Measurements from ENCODE around the gene ITGA1.
"Not testable (repeated sequence)": the region's sequence is repeated elsewhere in the genome, so short reads cannot be mapped to it uniquely, and the experiment has no call there.

The ITGA1 gene

GRCh38 chr5:52846182-52846842, 58.6 kb downstream of the ITGA1 start:
- H4K8ac ChIP-seq (ENCODE audit: low read depth, low read length): no peak overlapping the region
- H3K9me3 ChIP-seq (replicated peaks in 1 of 2; ENCODE audit: control insufficient read depth in 2 of 2, insufficient read depth in 1 of 2, low read depth in 1 of 2, low read length in 2 of 2): no peaks in the 10 kb centered on the region
- H3K27me3 ChIP-seq (ENCODE audit: control insufficient read depth in 3 of 3, insufficient read depth in 3 of 3, low read depth in 1 of 3, low read length in 3 of 3): no peaks in the 10 kb centered on the region
- no peak overlapping the region for H2BK12ac ChIP-seq (ENCODE audit: low read length)
- H2BK5ac ChIP-seq (ENCODE audit: low read length): no peak overlapping the region
- no peak overlapping the region for H2BK120ac ChIP-seq (ENCODE audit: low read depth, low read length)
- no peak overlapping the region for H2AK5ac ChIP-seq (ENCODE audit: low read depth, low read length)
- H3K4me2 ChIP-seq (ENCODE audit: insufficient read depth, low read length, poor library complexity, severe bottlenecking): no peak overlapping the region
- H3K27ac ChIP-seq (replicated peaks; ENCODE audit: low read length): no peak overlapping the region
- H3K9ac ChIP-seq (ENCODE audit: low read depth, low read length, poor library complexity): no peak overlapping the region
- H3K36me3 ChIP-seq (replicated peaks in 1 of 2; ENCODE audit: control insufficient read depth in 2 of 2, insufficient read depth in 2 of 2, low read length in 2 of 2): no peaks in the 10 kb centered on the region
- H3K79me1 ChIP-seq (ENCODE audit: low read depth, low read length): no peaks in the 10 kb centered on the region
- no CpG with 5 or more reads among the region's 6 CpGs for WGBS, 2 donors (ENCODE audit: extremely low coverage in 2 of 2, insufficient read length in 2 of 2, insufficient replicate concordance in 1 of 2)
- no peak overlapping the region for H2BK15ac ChIP-seq (ENCODE audit: low read length)
- no peak overlapping the region for H3K4me3 ChIP-seq (ENCODE audit: low read length in 2 of 2)
- H3K14ac ChIP-seq (ENCODE audit: low read length): no peak overlapping the region
- peaks cover 0 to 3% of the 10 kb centered on the region in 2 donors for H3K4me1 ChIP-seq (ENCODE audit: control insufficient read depth in 2 of 2, insufficient read depth in 1 of 2, low read depth in 1 of 2, low read length in 2 of 2)
- no peak overlapping the region for H4K91ac ChIP-seq (ENCODE audit: low read depth, low read length, poor library complexity)
- no peak overlapping the region for H3K18ac ChIP-seq (ENCODE audit: low read length)
- H3K23ac ChIP-seq (ENCODE audit: low read depth, low read length, poor library complexity): no peak overlapping the region
- no peak overlapping the region for H2AFZ ChIP-seq (ENCODE audit: low read length)
- no peak overlapping the region for H3K4ac ChIP-seq (ENCODE audit: low read length)
- DNase-seq (ENCODE audit: low spot score): no peak

GRCh38 chr5:52848688-52849087, 61.0 kb downstream of the ITGA1 start:
- H3K27me3 ChIP-seq (ENCODE audit: control insufficient read depth in 3 of 3, insufficient read depth in 3 of 3, low read depth in 1 of 3, low read length in 3 of 3); H4K91ac ChIP-seq (ENCODE audit: low read depth, low read length, poor library complexity); H3K14ac ChIP-seq (ENCODE audit: low read length); H2BK5ac ChIP-seq (ENCODE audit: low read length); H3K36me3 ChIP-seq (replicated peaks in 1 of 2; ENCODE audit: control insufficient read depth in 2 of 2, insufficient read depth in 2 of 2, low read length in 2 of 2); H4K8ac ChIP-seq (ENCODE audit: low read depth, low read length); H2BK15ac ChIP-seq (ENCODE audit: low read length); H3K23ac ChIP-seq (ENCODE audit: low read depth, low read length, poor library complexity); H2BK12ac ChIP-seq (ENCODE audit: low read length); H3K4me2 ChIP-seq (ENCODE audit: insufficient read depth, low read length, poor library complexity, severe bottlenecking); H3K9ac ChIP-seq (ENCODE audit: low read depth, low read length, poor library complexity); H3K9me3 ChIP-seq (replicated peaks in 1 of 2; ENCODE audit: control insufficient read depth in 2 of 2, insufficient read depth in 1 of 2, low read depth in 1 of 2, low read length in 2 of 2); DNase-seq (ENCODE audit: low spot score); H2AK5ac ChIP-seq (ENCODE audit: low read depth, low read length); H2BK120ac ChIP-seq (ENCODE audit: low read depth, low read length); H3K18ac ChIP-seq (ENCODE audit: low read length); H3K4me3 ChIP-seq (ENCODE audit: low read length in 2 of 2); H3K79me1 ChIP-seq (ENCODE audit: low read depth, low read length); H3K4me1 ChIP-seq (ENCODE audit: control insufficient read depth in 2 of 2, insufficient read depth in 1 of 2, low read depth in 1 of 2, low read length in 2 of 2); H2AFZ ChIP-seq (ENCODE audit: low read length); H3K4ac ChIP-seq (ENCODE audit: low read length); H3K27ac ChIP-seq (replicated peaks; ENCODE audit: low read length): not testable (repeated sequence)
- WGBS, 2 donors (ENCODE audit: extremely low coverage in 2 of 2, insufficient read length in 2 of 2, insufficient replicate concordance in 1 of 2): no CpG with 5 or more reads among the region's 5 CpGs

- no peak overlapping the region for H2BK12ac ChIP-seq (ENCODE audit: low read length)
- H3K4me3 ChIP-seq (ENCODE audit: low read length in 2 of 2): no peak overlapping the region
- no peak overlapping the region for H3K4ac ChIP-seq (ENCODE audit: low read length)
- H2AFZ ChIP-seq (ENCODE audit: low read length): no peak overlapping the region
- peaks cover 0 to 3% of the 10 kb centered on the region in 2 donors for H3K4me1 ChIP-seq (ENCODE audit: control insufficient read depth in 2 of 2, insufficient read depth in 1 of 2, low read depth in 1 of 2, low read length in 2 of 2)
- no peaks in the 10 kb centered on the region for H3K27me3 ChIP-seq (ENCODE audit: control insufficient read depth in 3 of 3, insufficient read depth in 3 of 3, low read depth in 1 of 3, low read length in 3 of 3)
- no peak overlapping the region for H2BK15ac ChIP-seq (ENCODE audit: low read length)
- H3K27ac ChIP-seq (replicated peaks; ENCODE audit: low read length): no peak overlapping the region
- no CpG with 5 or more reads among the region's 3 CpGs for WGBS, 2 donors (ENCODE audit: extremely low coverage in 2 of 2, insufficient read length in 2 of 2, insufficient replicate concordance in 1 of 2)
- DNase-seq (ENCODE audit: low spot score): no peak
- H3K14ac ChIP-seq (ENCODE audit: low read length): no peak overlapping the region
- no peak overlapping the region for H3K23ac ChIP-seq (ENCODE audit: low read depth, low read length, poor library complexity)
- no peak overlapping the region for H3K18ac ChIP-seq (ENCODE audit: low read length)
- no peaks in the 10 kb centered on the region for H3K36me3 ChIP-seq (replicated peaks in 1 of 2; ENCODE audit: control insufficient read depth in 2 of 2, insufficient read depth in 2 of 2, low read length in 2 of 2)
- no peaks in the 10 kb centered on the region for H3K79me1 ChIP-seq (ENCODE audit: low read depth, low read length)
- H4K8ac ChIP-seq (ENCODE audit: low read depth, low read length): no peak overlapping the region
- H3K4me2 ChIP-seq (ENCODE audit: insufficient read depth, low read length, poor library complexity, severe bottlenecking): no peak overlapping the region
- no peaks in the 10 kb centered on the region for H3K9me3 ChIP-seq (replicated peaks in 1 of 2; ENCODE audit: control insufficient read depth in 2 of 2, insufficient read depth in 1 of 2, low read depth in 1 of 2, low read length in 2 of 2)
- H2BK120ac ChIP-seq (ENCODE audit: low read depth, low read length): no peak overlapping the region
- no peak overlapping the region for H2BK5ac ChIP-seq (ENCODE audit: low read length)
- H3K9ac ChIP-seq (ENCODE audit: low read depth, low read length, poor library complexity): no peak overlapping the region
- no peak overlapping the region for H4K91ac ChIP-seq (ENCODE audit: low read depth, low read length, poor library complexity)
- H2AK5ac ChIP-seq (ENCODE audit: low read depth, low read length): no peak overlapping the region
Measured at GRCh38 chr5:52849544-52849943, 61.8 kb downstream of the ITGA1 start.

- no peaks in the 10 kb centered on the region for H3K36me3 ChIP-seq (replicated peaks in 1 of 2; ENCODE audit: control insufficient read depth in 2 of 2, insufficient read depth in 2 of 2, low read length in 2 of 2)
- H3K4me2 ChIP-seq (ENCODE audit: insufficient read depth, low read length, poor library complexity, severe bottlenecking): no peak overlapping the region
- H4K8ac ChIP-seq (ENCODE audit: low read depth, low read length): no peak overlapping the region
- H3K79me1 ChIP-seq (ENCODE audit: low read depth, low read length): no peaks in the 10 kb centered on the region
- no peak overlapping the region for H2AFZ ChIP-seq (ENCODE audit: low read length)
- H2BK5ac ChIP-seq (ENCODE audit: low read length): no peak overlapping the region
- H2BK12ac ChIP-seq (ENCODE audit: low read length): no peak overlapping the region
- no peak overlapping the region for H3K14ac ChIP-seq (ENCODE audit: low read length)
- H3K4me3 ChIP-seq (ENCODE audit: low read length in 2 of 2): no peak overlapping the region
- no peak overlapping the region for H3K9ac ChIP-seq (ENCODE audit: low read depth, low read length, poor library complexity)
- no peak overlapping the region for H3K27ac ChIP-seq (replicated peaks; ENCODE audit: low read length)
- H3K18ac ChIP-seq (ENCODE audit: low read length): no peak overlapping the region
- no peaks in the 10 kb centered on the region for H3K9me3 ChIP-seq (replicated peaks in 1 of 2; ENCODE audit: control insufficient read depth in 2 of 2, insufficient read depth in 1 of 2, low read depth in 1 of 2, low read length in 2 of 2)
- no peak for DNase-seq (ENCODE audit: low spot score)
- H2AK5ac ChIP-seq (ENCODE audit: low read depth, low read length): no peak overlapping the region
- no peak overlapping the region for H2BK120ac ChIP-seq (ENCODE audit: low read depth, low read length)
- WGBS, 2 donors (ENCODE audit: extremely low coverage in 2 of 2, insufficient read length in 2 of 2, insufficient replicate concordance in 1 of 2): no CpG with 5 or more reads among the region's 2 CpGs
- no peak overlapping the region for H3K4ac ChIP-seq (ENCODE audit: low read length)
- H3K4me1 ChIP-seq (ENCODE audit: control insufficient read depth in 2 of 2, insufficient read depth in 1 of 2, low read depth in 1 of 2, low read length in 2 of 2): no peaks in the 10 kb centered on the region
- no peak overlapping the region for H2BK15ac ChIP-seq (ENCODE audit: low read length)
- no peak overlapping the region for H4K91ac ChIP-seq (ENCODE audit: low read depth, low read length, poor library complexity)
- no peaks in the 10 kb centered on the region for H3K27me3 ChIP-seq (ENCODE audit: control insufficient read depth in 3 of 3, insufficient read depth in 3 of 3, low read depth in 1 of 3, low read length in 3 of 3)
- no peak overlapping the region for H3K23ac ChIP-seq (ENCODE audit: low read depth, low read length, poor library complexity)
Measured at GRCh38 chr5:52853650-52854049, 65.9 kb downstream of the ITGA1 start.
